HL-60/S4 (cell line): ENCODE results near the gene C1orf105.

ENCODE experiments used
- in situ Hi-C: fragments of 300-500 bp; cut with MboI; formaldehyde crosslinking; loops from 2 replicates; pipeline ENCODE4 v1.14.3; 2022; ENCODE audit warnings: low sequenced_read_pairs

The C1orf105 gene

DNA sequence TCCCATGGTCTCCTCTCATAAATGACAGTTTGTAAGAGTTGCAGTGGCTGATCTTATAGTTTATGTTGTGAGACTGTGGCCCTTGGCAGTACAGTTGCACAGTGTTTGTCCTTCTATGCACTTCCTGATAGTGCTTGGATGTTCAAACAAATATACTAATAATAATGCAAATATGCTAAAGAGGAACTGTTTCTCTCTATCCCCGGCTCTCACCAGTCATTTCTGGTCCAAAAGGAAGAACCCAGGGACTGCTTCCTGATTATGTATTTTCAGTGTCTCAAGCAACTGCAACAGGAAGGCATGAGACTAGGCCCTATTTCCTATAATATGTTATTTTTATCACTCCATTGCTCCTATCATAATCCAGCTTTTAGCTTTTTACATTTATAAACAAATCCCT lies 95.4 kb downstream of the C1orf105 start:
- in situ Hi-C loops = no loop called here

DNA sequence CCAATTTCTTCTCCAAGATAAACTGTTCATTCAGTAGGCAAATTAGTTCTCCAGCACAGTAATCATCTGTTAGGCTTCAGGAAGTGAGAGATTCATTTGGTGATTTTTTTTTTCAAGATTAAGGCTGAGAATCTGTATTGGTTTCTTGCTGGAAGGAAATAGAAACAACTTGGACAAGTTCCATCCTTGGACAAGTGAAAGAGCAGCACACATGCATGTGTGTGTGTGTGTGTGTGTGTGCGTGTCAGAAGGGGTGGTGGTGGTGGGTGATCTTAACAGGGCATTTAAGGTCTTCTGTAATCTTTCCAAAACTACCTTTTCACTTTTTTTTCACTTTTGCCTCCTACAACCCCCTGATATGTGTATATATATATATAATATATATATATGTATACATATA lies 96.6 kb downstream of the C1orf105 start:
- in situ Hi-C loops = no loop called here

DNA sequence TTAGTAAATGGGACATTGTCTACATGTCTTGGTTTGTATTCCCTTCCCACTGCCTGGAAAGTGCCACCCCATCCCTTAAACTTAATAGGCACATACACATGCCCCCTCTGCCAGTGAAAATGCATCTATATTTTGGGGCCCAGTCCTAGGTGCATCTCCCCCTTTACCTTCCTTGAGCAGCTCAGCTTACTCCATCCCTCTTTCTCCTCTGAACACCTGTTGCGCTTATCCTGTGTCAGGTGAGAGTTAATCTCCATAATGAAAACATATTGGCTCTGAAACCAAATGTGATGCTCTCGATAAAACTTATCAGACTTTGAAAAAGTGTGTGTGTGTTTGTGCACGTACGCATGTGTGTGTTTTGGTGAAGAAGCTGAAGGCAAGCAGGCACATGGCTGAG lies 97.1 kb downstream of the C1orf105 start:
- in situ Hi-C loops = no loop called here
